NOMO-1 treated with DMSO at 0.1 percent for 48 hours (cell line): ENCODE measurements around the gene IPO9.
A peak's percentile ranks its signal among the peaks of the same experiment; 100 is the strongest.

Experiments used
- DNase-seq: peaks from one replicate; lab custom pipeline; 2025; ENCODE audit not compliant: unreplicated experiment; lab: John Stamatoyannopoulos, UW

IPO9 gene

DNA sequence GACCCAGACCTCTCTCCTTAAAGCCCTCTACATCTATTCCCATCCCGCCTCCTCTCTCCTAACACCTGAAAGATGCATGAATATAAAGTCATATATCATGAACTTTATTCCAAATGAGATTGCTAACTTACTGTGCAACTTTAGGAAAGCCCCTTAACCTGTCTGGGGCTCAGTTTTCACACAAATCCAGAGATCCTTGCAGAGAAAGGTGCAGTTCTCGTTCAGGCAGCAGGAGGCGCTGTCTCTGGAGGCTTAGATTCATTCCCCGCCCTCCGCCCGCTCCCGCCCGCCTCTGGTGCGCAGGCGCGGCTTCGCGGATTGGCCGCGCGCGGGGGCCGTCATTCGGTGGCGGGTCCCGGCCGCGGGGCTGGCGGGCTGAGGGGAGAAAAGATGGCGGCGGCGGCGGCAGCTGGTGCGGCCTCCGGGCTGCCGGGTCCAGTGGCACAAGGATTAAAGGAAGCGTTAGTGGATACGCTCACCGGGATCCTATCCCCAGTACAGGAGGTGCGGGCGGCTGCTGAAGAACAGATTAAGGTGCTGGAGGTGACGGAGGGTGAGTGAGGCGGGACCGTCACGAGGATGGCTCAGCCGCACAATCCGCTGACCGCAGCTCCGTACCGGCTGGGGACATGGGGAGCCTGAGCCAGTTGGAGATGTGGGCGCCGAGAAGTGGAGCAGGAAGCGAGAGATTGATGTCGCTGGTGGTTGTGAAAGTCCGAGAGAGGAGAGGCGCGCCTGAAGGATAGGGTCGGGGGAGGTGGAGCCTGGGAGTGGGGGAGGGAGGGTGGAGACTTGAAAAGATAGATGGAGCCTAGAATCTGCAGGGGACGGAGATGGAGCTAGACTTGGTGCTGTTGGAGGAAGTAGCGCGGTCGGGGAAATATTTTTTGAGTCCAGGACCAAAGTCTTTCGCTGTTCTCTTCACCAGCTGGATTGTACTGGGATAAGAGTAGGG, at the start of gene IPO9:
Gene IPO9 (plus strand): TSS at position 338 of the 955 bp plus-strand sequence. CDS start 53 bp downstream, at position 391.
- DNase-seq = peak; percentile 87

DNA sequence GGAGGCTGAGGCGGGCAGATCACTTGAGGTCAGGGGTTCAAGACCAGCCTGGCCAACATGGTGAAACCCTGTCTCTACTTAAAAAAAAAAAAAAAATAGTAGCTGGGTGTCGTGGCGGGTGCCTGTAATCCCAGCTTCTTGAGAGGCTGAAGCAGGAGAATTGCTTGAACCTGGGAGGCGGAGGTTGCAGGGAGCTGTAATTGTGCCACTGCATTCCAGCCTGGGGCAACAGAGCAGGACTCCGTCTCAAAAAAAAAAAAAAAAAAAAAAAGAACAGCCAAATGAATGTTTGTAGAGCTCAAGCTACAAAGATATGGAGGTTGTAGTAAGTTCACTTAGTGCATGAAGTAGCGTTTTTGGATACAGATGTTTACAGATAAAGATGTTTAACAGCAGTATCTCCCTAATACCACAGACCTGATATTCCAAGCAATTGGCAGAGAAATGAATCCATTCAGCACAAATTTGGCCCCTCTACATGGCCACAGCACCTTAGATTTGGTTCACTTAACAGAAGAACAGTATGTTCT, 49.5 kb upstream of the IPO9 start:
- no peak for DNase-seq

DNA sequence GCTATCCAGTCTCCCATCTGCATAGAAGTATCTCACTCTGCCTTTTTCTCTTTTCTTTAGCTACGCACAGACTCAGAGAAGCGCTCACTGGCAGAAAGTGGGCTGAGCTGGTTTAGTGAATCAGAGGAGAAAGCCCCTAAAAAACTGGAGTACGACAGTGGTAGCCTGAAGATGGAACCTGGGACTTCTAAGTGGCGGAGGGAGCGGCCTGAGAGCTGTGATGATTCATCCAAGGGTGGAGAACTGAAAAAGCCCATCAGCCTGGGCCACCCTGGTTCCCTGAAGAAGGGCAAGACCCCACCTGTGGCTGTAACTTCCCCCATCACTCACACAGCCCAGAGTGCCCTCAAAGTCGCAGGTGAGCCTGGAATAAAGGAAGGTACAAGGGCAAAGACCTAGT, 48.0 kb upstream of the IPO9 start:
- no peak for DNase-seq

DNA sequence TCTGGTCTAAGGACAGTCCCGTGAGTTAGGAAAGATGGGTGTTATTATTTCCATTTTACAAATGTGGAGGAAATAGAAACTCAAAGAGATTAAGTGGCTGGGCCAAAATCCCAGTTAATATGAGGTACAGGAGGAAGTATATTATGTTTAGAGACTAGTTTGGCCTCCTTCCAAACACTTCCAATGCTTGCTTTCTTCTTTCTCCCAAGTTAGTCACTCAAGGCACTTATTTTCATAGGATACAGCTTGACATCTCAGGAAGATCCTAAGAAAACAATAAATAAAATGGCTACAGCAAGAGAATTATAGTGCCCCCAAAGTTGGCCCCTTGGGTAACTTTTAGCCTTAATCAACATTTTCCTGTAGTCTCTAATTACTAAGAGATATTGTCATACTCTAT, 47.5 kb upstream of the IPO9 start:
- no peak for DNase-seq

DNA sequence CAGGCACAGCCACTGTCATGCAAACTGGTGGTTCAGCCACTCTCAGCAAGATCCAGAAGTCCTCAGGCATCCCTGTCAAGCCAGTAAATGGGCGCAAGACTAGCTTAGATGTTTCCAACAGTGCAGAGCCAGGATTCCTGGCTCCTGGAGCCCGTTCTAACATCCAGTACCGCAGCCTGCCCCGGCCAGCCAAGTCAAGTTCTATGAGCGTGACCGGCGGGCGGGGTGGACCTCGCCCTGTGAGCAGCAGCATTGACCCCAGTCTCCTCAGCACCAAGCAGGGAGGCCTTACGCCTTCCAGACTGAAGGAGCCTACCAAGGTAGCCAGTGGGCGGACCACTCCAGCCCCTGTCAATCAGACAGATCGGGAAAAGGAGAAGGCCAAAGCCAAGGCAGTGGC, 46.6 kb upstream of the IPO9 start:
- no peak for DNase-seq

DNA sequence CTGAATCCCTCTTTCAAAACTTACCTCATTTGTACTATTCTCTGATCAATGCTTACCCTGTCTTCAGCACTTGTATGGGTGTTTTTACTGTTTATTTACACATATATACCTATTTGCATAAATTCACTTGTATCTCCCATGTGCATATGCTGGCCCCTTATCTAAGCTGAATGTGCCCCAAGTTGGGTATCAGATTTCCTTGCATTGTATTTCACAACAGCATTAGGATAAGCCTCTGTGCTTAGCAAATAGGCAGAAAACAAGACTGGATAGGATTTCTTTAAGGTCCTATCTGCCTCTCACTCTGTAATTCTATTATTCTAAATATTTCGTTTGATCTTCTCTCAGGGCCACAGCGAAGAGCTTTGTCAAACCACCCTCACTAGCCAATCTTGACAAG, 45.9 kb upstream of the IPO9 start:
- no peak for DNase-seq

DNA sequence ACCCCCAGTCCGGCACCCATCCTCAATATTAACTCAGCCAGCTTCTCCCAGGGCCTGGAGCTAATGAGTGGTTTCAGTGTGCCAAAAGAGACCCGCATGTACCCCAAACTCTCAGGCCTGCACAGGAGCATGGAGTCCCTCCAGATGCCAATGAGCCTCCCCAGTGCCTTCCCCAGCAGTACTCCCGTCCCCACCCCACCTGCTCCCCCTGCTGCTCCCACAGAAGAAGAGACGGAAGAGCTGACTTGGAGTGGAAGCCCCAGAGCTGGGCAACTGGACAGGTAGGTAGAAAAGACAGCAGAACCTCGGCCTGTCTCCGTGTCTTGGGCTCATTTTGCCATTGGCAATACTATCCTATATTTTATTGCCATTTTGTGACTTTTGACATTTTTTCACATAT, 45.4 kb upstream of the IPO9 start:
- no peak for DNase-seq

DNA sequence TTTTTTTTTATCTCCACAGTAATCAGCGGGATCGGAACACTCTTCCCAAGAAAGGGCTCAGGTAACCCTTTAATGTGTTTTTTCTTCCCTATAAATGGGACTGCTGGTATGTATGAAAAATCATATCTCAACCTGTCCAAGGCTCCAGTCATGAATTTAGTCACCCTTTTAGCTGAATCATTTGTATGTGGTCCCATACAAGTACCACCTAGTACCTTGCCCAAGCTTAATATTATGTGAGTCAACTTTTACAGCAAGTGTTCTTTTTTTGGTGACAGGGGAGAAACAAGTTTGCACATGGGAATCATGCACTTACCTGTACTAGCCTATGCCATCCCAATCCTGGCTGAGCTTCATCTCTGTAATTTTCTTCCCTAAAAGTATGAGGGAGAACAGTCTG, 43.7 kb upstream of the IPO9 start:
- DNase-seq = no peak

DNA sequence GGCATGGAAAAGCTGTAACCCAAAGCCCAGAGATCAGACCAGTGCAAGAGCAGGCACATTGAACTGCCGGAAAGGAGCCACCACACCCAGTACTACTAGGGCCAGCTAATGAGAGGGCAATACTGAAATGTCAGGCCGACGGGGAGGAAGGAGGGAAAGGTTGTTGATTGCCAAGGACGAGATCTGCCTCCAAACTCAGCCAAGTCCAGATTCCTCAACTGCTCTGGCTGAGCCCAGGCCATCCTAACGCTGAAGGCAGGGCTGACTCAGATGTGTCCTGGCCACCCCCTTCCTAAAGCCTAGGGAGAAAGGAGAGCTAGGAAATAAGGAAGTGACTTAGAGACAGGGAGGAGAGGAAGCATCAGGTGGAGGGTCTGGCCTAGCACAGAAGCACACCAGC, 42.1 kb upstream of the IPO9 start:
- DNase-seq = no peak

DNA sequence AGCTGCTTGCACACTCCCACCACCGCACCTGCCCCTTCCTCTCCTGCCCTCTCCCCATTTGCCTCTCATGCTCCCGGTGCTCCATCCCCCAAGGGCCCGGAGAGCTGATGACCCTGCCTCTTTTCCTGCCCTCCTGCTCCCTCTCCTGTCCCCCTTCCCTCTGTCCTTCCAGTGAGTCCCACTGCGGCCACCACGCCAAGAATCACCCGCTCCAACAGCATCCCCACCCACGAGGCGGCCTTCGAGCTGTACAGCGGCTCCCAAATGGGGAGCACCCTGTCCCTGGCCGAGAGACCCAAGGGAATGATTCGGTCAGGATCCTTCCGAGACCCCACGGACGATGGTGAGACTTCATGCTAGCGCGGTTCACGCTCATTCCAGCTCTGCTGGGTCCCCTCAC, 40.7 kb upstream of the IPO9 start:
- no peak for DNase-seq

DNA sequence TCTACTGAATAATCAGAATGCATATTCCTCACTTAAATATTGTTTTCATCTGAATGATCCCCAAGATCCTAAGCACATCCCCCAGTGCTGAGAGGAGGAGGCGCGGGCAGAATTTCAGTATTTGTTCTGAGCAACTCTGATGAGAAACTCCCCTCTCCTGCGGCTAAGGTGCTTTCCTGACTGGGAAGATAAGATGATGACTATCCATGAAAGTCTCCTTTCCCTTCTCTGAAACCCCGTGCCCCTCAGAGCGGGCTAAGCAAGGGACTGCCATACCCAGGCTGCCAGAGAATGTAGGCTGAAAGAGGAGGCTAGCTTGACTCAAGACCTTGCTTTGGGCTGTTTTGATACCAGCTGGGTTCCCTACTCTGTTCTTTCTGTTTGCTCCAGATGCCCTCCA, 39.7 kb upstream of the IPO9 start:
- DNase-seq = no peak

DNA sequence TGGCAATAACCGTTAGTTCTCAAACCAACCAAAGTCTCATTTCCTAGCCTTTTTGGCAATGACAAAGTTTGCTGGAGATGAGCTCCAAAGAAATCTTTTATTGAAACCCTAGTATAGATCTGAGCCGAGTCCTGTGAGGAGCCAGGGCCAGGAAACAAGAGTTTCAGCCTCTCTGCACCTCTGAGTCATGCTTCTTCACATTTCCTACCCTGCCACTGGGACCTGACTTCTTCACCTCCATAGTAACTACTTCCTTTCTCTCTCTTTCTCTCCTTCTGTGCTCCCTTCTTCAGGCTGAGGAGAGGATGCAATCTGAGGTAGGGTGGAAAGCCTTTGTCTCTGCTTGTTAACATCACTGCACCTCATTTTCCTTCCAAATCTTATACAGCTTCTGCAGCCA, 38.7 kb upstream of the IPO9 start:
- no peak for DNase-seq

DNA sequence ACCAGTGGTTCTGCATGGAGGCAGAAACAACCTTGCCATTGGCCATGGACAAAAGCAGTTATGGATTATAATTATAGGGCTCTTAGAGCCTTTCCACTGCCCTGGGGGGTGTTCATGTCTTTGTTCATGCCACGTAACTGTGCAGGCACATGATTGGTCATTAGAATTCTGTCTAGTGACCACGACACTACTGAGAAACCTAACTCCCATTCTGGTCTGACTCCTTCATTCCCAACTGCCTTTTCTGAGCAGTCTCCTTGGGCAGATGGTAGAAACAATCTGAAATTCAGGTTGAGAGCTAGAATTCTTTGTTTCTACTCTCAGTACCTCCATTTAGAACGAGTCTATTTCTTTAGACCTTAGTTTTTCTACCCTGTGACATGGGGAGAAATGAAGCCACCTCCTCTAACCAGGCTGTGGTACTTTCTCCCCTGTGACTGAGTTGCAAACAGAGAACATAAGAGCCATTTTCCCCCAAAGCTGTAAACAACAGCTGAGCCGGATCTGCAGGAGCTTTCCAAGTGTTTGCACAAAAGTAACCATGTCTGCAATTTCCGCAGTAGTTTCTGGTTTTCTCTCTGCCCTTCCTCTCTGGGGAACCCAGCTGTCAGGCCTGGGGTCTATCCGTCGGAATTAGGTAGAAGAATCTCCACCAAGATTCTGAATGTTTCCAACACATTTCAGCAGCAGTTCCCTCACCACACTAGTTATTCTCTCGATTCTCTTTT, 37.7 kb upstream of the IPO9 start:
- no peak for DNase-seq

DNA sequence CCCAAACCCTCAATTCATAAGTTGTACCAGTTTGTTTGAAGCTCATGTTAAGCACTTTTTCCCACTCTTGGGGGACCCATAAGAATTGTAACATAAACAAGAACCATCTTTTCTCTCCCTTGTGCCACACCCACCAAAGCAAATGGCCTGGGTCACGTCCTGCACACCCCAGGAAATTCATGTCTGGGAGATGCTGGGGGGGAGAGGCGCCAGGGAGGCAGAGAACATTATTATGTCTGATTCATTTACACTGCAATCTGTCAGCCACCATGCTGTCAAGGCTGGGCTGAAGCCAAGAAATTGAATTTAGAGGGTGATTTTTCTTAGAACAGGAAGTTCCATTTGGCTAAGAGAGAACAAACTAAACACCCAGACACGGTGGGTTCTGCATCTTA, 37.2 kb upstream of the IPO9 start:
- DNase-seq = peak; percentile 30

DNA sequence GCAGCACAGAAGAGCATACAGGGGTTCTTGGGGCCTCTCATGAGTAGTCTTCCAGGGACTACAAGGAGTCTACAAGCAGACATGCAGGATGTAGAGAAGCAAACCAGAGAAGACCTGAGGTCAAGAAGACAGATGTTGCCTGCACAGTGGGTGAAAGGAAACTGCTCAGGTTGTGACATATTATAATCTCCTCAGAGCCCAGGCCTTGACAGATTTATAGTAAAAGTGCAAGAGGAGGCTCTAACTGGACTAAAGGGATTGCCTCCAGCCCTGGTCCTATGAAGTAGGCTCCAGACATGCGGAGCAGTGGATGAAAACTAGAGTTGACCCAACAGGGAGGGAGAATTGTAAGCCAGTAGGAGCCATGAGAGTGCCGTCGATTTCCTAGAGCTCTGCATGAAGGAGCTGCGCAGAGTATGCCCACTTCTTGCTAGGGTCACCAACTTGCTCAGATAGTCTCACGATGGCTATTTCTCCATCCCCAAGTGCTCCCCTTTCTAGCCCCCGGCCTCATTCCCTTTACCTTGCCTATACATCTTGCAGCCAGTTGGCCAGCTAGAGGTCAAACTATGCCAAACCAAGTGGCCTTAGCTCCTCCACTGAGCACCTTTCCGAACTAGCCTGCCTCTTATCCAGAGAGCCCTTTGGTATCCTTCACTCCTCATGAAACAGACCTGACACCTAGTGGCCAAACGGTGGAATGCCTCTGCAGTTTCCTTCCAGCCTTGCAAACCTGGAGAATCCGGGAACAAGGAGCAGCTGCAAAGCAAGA, 36.2 kb upstream of the IPO9 start:
- DNase-seq = peak; percentile 76

DNA sequence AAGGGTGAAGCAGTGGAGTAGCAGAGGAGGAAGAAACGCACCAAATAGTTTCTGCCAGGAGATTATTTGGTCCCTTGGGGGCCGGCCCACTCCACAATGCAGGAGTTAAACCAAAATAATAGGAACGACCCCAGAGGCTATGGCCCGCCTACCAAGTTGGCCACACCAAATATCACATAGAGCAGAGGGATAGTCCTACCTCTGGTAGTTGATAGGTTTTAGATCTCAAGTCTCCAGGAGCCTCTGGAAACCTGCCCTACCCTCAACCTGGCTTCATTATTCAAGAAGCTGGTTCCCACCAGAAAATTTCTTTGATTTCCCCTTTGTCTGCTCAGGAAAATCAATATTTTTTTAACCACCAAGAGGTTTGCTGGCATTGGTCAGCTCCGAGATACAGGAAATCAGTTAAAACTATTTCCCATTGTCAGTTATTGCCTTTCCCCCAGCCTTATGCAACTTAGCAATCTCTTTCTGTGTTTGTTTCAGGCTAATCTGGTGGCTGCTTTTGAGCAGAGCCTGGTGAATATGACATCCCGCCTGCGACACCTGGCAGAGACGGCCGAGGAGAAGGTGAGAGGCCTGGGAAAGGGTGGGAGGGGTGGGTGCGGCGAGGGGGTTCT, 35.5 kb upstream of the IPO9 start:
- peak; percentile 64 for DNase-seq

DNA sequence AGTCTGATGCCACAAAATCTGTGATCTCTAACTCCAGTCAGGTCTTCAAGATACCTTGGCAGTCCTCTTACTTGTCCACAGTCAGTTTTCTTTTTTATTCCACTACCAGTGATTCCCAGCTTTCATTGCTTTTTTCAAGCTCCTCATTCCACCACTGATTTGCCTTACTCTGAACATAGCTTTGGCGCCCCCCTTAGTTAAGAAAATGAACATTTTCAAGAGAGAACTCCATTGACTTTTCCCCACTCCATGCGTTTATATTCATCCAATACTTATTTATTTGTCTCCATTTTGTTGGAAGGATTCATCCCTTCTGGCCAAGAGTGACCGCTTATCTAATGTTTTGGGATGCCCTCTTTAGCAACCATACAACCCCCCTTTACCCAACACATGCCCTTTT, 33.9 kb upstream of the IPO9 start:
- DNase-seq = no peak

DNA sequence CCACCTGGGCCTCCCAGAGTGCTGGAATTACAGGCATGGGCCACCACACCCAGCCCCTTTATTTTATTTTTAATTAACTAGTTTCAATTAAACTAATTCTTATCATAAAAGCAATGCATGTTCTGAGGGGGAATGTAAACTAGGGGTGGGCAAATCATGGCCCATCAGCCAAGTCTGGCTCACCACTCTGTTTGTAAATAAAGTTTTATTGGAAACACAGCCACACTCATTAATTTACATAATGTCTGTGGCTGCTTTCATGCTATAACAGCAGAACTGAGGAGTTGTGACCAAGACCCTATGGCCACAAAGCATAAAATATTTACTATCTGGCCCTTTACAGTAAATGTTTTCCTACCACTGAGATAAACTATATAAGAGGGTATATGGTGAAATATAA, 28.7 kb upstream of the IPO9 start:
- DNase-seq = no peak

DNA sequence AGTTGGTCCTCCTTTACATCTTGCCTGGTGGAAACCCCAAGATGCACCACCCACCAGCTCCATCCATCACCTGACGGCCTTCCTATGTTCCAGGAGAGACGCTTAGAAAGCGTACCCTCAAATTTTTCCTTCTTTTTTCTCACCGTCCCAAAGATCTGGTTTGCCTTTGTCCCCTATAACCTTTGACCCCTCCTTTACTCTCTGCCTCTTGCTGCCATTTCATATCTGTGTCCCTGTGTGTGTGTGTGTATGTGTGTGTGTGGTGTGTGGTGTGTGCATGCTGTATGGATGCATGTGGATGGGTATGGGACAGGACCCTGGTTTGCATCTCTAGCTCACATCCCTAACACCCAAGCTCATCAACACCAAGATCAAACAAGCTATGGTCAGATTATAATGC, 22.2 kb upstream of the IPO9 start:
- no peak for DNase-seq

DNA sequence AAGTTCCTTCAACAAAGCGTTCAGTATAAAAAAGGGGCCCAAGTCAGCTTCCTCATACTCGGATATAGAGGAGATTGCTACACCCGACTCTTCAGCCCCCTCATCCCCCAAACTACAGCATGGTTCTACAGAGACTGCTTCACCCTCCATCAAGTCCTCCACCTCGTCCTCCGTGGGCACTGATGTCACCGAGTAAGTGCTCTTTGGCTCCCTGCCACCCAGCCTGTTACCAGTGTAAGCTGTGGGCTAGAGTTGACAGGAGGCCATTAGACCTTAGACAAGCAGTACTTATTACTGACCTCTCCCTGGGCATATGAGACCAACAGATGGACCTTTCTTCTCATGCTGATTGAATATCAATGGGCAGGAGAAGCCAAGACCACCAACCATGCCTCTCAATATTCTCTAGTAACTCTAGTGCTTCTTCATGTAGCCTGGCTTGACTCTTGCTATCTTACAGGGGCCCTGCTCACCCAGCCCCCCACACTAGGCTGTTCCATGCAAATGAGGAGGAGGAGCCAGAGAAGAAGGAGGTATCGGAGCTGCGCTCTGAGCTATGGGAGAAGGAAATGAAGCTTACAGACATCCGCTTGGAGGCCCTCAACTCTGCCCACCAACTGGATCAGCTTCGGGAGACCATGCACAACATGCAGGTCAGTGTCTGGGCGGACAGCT, 20.9 kb upstream of the IPO9 start:
- no peak for DNase-seq
